HG03565 (cell line): ENCODE data around the gene TNFSF13.

Source experiments
- ATAC-seq: cut with Tn5 transposase; IDR thresholded peaks from one replicate; pipeline ENCODE4 v1.9.1; 2021; ENCODE audit warnings: mild to moderate bottlenecking, moderate library complexity; ENCODE audit not compliant: unreplicated experiment

Gene TNFSF13

GRCh38 chr17:7573324-7574080 is 15.0 kb downstream of the TNFSF13 start:
- ATAC-seq, result no peak

GRCh38 chr17:7574176-7574953 is 15.8 kb downstream of the TNFSF13 start:
- ATAC-seq, result no peak

GRCh38 chr17:7575481-7575883 is 16.9 kb downstream of the TNFSF13 start:
- no peak for ATAC-seq

DNA sequence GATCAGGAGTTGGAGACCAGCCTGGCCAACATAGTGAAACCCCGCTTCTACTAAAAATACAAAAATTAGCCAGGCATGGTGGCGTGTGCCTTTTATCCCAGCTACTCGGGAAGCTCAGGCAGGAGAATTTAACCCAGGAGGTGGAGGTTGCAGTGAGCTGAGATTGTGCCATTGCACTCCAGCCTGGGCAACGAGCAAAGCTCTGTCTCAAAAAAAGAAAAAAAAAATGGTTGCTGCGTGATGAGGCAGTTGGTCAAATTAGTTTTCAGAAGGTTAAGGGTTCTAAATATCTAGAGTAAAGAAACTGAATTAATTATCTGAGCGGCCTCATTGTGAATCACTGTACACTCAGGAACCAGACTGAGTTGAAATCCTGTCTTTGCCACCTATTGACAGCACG is 17.4 kb downstream of the TNFSF13 start:
- ATAC-seq, result no peak

- ATAC-seq, result no peak
Measured at GRCh38 chr17:7576432-7576937, 17.9 kb downstream of the TNFSF13 start.

GRCh38 chr17:7577327-7578199 is 19.0 kb downstream of the TNFSF13 start:
- no peak for ATAC-seq

DNA sequence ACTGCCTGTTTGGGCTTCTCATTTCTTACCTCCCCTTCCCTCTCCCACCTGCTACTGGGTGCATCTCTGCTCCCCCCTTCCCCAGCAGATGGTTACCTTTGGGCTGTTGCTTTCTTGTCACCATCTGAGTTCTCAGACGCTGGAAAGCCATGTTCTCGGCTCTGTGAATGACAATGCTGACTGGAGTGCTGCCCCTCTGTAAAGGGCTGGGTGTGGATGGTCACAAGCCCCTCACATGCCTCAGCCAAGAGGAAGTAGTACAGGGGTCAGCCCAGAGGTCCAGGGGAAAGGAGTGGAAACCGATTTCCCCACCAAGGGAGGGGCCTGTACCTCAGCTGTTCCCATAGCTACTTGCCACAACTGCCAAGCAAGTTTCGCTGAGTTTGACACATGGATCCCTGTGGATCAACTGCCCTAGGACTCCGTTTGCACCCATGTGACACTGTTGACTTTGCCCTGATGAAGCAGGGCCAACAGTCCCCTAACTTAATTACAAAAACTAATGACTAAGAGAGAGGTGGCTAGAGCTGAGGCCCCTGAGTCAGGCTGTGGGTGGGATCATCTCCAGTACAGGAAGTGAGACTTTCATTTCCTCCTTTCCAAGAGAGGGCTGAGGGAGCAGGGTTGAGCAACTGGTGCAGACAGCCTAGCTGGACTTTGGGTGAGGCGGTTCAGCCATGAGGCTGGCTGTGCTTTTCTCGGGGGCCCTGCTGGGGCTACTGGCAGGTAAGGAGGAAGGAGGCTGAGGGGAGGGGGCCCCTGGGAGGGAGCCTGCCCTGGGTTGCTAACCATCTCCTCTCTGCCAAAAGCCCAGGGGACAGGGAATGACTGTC is 20.7 kb downstream of the TNFSF13 start, which contains the start of gene CD68:
Gene CD68, plus strand, starts transcription at position 638 of the 833 bp plus-strand sequence. Its CDS starts 40 bp downstream, at position 678.
- no peak for ATAC-seq

DNA sequence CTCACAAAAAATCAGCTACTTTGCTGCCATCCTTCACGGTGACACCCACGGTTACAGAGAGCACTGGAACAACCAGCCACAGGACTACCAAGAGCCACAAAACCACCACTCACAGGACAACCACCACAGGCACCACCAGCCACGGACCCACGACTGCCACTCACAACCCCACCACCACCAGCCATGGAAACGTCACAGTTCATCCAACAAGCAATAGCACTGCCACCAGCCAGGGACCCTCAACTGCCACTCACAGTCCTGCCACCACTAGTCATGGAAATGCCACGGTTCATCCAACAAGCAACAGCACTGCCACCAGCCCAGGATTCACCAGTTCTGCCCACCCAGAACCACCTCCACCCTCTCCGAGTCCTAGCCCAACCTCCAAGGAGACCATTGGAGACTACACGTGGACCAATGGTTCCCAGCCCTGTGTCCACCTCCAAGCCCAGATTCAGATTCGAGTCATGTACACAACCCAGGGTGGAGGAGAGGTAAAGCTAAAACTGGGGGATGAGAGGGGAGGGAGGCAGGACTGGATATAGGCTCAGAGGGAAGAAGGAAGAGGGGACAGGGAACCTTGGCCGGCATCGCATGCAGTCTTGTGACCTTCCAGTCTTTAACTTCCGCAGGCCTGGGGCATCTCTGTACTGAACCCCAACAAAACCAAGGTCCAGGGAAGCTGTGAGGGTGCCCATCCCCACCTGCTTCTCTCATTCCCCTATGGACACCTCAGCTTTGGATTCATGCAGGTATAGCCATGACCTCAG is 21.5 kb downstream of the TNFSF13 start:
- no peak for ATAC-seq

DNA sequence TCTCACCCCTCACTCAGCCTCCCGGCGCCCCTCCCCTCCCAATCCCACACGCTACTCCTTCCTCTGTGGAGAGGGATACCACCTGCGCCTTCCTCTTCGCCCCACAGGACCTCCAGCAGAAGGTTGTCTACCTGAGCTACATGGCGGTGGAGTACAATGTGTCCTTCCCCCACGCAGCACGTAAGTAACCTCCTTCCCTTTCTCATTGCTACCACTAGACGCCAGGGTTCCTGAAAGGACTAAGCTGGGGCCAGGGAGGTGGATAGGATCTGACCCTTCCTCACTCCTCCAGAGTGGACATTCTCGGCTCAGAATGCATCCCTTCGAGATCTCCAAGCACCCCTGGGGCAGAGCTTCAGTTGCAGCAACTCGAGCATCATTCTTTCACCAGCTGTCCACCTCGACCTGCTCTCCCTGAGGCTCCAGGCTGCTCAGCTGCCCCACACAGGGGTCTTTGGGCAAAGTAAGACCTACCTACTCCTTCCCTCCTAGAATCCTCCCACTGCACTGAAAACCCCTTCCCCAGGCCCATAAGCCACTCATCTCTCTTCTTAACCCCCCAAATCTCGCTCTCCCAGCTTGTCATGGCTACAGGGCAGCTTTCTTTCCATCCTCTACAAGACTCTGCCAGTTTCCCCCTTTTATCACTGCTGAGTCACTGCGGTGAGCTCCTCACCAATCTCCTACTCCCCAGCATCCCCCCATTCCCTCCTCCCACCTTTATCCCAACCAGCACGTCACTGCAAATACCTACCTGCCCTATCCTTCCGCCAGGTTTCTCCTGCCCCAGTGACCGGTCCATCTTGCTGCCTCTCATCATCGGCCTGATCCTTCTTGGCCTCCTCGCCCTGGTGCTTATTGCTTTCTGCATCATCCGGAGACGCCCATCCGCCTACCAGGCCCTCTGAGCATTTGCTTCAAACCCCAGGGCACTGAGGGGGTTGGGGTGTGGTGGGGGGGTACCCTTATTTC is 22.3 kb downstream of the TNFSF13 start:
- ATAC-seq, result no peak

DNA sequence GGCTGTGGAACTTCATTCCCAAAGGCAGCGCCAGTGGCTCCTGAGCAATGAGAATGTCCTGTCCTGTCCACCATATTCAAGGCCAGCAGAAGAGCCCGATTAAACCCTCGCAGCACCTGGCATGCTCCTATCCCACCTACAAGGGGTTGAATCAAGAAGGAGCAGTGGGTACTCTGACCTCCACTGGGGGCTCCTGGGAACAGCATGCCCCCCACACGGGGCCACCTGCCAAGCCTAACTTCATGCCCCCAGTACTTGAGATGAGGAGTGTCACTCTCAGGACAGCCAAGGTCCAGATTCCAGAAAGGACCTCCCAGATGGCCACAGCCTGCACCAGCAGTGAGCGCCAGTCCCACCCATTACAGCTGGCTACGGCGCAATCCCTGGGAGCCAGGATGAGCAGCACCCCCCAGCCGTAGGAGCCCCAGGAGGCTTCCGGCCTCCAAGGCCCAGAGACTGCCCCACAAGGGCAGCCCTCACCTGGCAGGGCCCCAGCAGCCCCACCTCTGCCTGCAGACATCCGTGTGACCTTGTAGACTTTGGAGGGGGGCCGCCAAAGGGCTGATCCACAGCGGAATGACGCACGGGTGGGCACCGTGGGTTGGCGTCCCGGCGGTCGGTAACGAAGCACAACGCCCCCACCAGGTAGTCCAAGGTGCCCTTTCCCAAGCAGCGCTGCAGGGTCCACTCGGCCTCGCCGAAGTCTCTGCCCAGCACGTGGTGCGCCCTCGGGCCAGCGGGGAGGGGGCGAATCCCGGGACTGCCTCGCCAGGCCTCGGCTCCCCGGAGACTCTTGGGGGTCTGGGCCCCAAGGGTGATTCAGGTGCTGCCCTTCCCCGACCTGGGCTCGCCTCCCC is 24.1 kb downstream of the TNFSF13 start:
- ATAC-seq, result no peak

GRCh38 chr17:7583253-7584109 is 24.9 kb downstream of the TNFSF13 start, which contains the start of gene MPDU1:
MPDU1 (plus strand) TSS chr17:7583852; CDS start chr17:7583863, 11 bp downstream.
- peak; percentile 46 for ATAC-seq

- no peak for ATAC-seq
Measured at GRCh38 chr17:7586673-7587419, 28.3 kb downstream of the TNFSF13 start.

GRCh38 chr17:7587420-7588151 is 29.0 kb downstream of the TNFSF13 start:
- no peak for ATAC-seq

DNA sequence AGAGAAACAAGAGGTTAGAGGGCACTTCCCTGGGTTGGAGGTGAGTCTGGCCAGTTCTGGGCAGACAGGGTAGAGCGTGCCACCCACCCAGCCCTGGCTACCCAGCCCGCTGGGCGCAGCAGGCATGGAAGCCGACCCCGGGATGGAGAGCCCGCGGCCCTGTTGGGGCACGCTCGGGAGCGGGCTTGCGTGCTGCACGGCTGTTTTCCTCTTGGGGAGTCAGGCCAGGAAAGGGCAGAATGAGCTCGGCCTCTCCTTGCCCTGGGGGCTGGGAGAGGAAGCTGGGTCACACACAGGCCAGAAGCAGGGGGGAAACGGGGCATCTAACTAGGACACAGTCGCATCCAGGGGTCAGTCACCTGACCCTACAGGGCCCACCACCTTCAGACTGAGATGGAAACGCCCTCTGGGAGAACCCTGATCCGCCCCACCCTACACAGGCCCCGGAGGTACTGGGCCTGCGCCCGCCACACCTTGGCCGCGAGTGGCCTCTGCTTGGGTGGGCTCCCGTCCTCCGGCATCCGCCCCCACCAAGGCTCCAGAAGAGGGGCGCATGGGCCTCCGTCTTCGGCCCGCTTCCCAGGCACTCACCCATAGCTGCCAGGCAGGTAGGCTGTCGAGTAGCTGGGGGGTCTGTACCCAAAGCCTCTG is 30.1 kb downstream of the TNFSF13 start:
- no peak for ATAC-seq
